Hematopoietic multipotent progenitor cell treated with erythropoietin and hydrocortisone succinate and interleukin-3 and kit ligand, for 17 days (in vitro differentiated cells): Measurements from ENCODE around the gene ACTN4.

Experiments
- DNase-seq: peaks from one replicate; pipeline ENCODE4 v3.0.0-alpha.2; 2015; ENCODE audit warnings: low spot score

The ACTN4 gene

DNA sequence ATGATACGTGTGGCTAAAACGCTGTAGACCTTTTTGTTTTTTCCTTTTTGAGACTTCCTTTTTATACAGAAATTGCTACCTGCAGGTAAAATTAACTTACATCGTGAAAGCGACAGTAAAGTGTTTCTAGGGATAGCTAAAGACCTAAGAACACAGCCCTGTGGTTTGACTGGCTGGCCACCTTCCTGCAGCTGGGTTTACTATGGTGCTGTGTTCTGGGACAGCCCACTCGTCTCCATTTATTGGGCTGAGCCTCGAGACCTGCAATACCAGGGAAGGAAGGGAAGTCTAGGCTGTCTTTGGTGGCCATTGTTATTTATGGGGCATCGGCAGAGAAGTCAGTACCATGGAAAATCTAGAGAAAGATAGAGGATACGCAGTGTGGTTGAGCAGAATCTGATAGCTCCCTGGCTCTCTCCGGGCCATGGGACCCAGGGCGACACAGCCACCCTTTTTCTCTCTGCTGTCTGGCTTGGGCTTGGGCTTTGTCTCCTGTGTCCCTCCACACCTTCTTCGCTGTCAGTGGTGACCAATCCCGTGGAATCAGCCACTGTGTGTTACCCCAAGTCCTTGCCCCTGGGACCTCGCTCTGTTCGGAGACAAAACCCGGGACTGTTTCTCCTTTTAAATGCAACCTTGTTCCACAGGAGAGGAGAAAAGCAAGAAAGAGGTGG is 30.9 kb downstream of the ACTN4 start:
- no peak for DNase-seq

- DNase-seq, result no peak
Observed at GRCh38 chr19:38678891-38679494, 31.5 kb downstream of the ACTN4 start.

- no peak for DNase-seq
Observed at GRCh38 chr19:38679839-38680238, 32.4 kb downstream of the ACTN4 start.

GRCh38 chr19:38682195-38682867 is 34.9 kb downstream of the ACTN4 start:
- DNase-seq, result no peak

- DNase-seq, result no peak
Observed at GRCh38 chr19:38682872-38683392, 35.5 kb downstream of the ACTN4 start.

DNA sequence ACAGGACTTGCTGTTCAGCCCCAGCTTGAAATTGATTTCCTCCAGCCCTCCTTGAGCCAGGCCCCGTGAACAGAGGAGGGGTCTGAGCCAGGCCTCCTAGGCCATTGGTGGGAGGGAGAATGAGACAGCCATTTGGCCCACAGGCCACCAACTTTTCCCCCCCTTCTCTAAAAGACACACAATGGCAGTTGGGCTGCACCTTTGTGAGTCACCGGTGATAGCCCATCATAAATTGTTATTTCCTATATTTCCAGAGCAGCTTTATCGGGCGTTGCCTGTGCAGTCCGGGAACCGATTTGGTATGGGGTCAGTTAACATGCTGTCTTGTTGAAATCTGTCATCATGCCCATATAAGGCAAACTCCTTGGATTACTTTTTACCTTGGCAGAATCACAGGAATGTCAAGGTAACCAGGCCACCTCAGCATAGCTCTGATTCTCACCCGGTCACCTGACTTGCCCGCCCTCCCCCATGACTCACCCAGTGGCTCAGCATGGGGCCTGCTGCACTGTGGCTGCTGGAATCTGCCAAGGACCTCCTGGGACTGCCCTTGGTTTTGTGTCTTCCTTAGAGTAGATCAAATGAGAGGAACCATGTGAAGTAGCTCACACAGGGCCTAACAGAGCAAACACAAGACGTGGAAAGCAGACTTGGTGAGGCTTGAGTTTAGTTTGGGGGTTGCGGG is 36.1 kb downstream of the ACTN4 start:
- DNase-seq, result peak; percentile 81

DNA sequence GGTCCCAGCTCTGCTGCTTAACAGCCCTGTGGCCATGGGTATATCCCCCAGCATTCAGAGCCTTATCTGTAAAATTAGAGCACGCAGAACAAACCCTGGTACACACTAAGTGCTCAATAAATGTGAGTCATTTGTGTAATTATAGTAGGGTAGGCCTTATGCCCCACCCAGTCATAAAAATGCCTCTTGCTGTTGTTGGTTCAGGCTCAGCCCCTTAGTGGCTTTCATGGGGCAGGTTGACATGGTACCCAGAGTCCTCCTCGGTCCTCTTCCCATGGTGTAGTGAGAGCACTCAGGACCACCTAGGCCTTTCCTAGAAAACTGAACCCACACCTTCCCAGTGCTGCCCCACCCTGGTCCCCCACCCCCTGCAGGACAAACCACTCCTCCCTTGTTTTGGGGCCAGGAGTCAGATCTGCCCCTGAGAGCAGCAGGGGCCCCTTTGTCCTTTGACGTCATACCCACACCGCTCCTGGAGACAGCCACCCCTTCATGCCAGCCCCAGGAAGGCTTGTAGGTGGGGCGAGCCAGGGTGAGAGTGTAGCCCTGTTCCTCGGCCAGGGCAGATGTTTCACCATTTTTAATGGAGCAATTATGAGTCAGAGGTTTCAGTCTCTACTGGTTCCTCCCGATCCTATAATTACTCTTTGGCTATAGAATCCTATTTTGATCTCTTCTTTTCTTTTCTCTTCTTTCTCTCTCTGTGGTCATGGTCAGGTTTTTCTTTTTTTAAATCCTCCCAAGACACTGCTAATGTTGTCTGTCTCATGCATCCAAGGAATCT is 36.8 kb downstream of the ACTN4 start:
- DNase-seq, result peak; percentile 38

DNA sequence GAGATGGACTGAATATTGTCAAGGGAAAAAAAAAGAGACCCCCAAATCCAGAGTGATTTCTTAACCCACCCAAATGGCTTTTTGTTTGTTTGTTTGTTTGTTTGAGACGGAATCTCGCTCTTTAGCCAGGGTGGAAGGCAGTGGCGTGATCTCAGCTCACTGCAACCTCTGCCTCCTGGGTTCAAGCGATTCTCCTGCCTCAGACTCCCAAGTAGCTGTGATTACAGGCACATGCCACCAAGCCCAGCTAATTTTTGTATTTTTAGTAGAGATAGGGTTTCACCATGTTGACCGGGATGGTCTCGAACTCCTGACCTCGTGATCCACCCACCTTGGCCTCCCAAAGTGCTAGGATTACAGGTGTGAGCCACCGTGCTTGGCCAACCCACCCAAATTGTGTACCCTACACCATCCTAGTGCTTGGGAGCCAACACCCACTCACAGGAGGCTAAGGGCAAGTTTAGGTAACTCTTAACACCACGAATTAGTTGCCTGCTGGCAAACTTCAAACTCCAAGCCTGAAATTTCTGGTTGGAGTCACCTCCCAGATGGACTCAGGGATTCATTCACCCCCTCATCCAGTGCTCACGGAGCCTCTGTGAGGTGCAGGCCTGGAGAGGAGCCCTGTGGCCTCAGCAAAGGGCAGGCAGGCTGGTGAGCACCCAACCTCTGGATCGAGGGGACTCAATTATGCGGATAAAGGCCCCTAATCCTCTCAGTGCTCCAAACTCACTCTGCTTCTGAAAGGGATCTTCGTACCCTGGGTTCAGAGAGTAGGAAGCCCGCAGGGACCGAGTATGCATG is 37.6 kb downstream of the ACTN4 start:
- no peak for DNase-seq

DNA sequence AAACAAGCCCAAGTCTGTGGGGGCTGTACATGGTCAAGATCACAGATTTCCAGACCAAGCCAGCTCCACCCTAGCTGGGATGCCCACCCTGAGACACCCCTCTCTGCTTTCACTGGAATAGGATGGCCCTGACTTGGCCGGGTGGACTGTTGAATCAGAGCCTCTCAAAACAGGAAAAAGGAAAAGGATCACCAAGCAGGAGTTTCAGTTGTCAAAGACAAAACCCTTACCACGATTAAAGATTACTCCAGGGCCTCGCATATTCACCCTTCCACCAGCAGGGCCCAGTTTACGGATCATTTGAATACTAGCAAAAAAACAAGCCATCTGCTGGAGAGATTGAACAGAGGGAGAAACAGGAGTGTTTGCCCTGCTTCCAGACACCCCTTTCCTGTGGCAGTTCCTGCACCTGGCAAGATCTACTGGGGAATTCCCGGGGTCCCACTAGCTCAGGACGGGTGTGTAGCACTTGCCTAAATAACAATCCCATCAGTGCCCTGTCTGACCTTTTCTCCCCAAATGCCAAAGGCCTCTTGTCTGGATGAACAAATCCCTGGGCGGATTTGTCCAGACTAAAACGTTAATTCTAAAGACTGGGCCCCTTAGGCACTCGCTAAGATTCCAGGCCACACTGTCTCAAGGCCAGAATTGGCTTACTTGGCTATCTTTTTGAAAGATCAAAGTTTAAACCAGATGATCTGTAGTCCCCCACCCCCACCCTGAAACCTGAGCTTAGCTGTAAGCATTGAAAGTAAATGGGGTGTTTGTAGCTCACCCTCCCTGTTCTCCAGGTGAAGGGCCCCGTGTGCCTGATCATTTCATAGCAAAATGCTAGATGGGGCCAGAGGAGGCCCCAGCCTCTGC is 38.4 kb downstream of the ACTN4 start:
- DNase-seq, result peak; percentile 37

GRCh38 chr19:38686530-38686888 is 39.1 kb downstream of the ACTN4 start:
- DNase-seq, result no peak

GRCh38 chr19:38687837-38688378 is 40.5 kb downstream of the ACTN4 start:
- no peak for DNase-seq

- no peak for DNase-seq
Observed at GRCh38 chr19:38690146-38690545, 42.7 kb downstream of the ACTN4 start.

- DNase-seq, result no peak
Observed at GRCh38 chr19:38690832-38691231, 43.4 kb downstream of the ACTN4 start.

GRCh38 chr19:38691938-38692457 is 44.5 kb downstream of the ACTN4 start:
- no peak for DNase-seq

- no peak for DNase-seq
Observed at GRCh38 chr19:38692458-38693379, 45.3 kb downstream of the ACTN4 start.

DNA sequence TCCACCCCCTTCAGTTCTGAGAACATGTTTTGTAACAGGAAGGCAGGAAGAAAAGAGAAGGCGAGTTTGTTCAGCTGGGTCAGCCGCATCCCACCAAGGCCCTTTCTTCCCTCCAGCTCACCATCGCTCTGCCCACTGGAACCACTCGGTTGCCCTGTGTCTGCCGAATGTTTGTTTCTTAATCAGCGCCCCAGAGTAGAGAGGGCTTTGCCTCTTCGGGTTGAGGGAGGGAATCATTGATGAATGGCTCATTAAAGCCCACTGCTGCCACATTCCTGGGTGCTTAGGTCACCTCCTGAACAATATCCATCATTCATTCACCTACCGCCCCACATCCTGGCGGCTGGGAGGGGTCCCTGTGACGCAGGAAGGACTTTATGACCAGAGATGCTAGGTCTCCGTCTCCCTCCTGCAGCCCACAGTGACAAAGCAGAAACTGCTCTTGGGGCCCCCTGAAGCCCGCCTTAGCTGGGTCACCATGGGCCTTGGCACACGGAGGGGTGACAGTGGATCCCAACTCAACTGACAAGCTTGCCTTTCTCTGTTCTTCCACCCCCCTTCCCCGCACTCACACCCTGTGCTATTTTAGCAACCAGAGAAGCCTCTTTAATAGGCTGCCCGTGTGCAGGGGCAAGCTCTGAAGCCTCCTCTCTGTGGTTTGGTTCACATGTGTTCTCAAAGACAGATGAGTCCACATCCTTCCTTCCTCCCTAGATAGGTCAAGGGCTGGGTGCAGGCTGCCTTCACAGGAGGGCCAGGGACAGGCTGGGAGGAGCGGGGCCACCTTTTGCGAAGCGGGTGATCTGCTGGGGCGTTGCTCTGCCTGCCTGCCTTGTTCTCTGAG is 46.2 kb downstream of the ACTN4 start:
- no peak for DNase-seq

- DNase-seq, result no peak
Observed at GRCh38 chr19:38695317-38695683, 47.9 kb downstream of the ACTN4 start.
